Left lobe of liver (tissue), 2 donors: Measurements from ENCODE around the gene PKM. TPM values are rescaled to one million over a fixed set of nuclear protein-coding genes. Genes with fewer than 3 reads are reported as not detected.
"Not testable (repeated sequence)": the region's sequence is repeated elsewhere in the genome, so short reads cannot be mapped to it uniquely, and the experiment has no call there.

Experiments
- ATAC-seq: fragments of 200-7000 bp; cut with Tn5 transposase; one replicate; pipeline ENCODE4 v1.9.1; 2020; ENCODE audit warnings: mild to moderate bottlenecking, moderate library complexity
- DNase-seq: peaks from one replicate; pipeline ENCODE4 v3.0.0-alpha.2; 2020; ENCODE audit warnings: low spot score
- total RNA-seq: library from RNA; stranded (reverse); gene quantifications from one replicate; pipeline ENCODE4 v1.2.1, GENCODE V29; 2021
- donor health status: DM: no; HTN: no; CAD: no; lungs with moderate emphysema.
- donor health status: DM: no; HTN: yes; CAD: no.

PKM gene
- total RNA-seq, 1 donor from 2014 or later: 31.0 TPM

DNA sequence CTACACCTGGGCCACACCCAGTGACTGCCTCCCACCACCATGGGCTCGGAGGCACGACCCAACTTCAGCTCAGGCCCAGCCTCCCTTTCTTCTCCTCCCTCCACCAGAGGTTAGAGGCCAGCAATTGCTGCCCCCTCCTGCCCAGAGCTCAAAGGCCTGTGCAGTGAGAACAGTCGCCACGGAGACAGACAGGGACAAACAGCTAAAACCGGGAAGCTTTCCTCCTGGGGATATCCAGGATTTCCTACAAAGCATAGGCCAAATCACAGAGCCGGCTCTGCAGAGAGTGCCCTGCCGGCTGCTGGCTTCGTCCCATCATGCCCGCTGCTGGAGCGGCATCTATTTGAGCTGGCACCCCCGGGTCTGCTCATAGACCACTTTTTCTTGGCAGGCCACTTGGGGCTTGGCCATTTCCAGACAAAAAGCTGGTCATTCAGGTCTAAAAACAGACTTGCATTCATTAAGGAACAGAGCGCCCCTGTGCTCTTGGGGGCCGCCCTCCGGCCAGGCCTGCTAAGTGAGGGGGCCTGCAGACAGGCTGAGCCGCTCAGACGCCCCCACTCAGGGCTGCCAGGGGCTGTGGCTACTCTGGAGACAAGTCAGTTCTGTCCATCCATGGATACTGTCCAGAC, 50.9 kb downstream of the PKM start:
- no peak for ATAC-seq
- no peak for DNase-seq

DNA sequence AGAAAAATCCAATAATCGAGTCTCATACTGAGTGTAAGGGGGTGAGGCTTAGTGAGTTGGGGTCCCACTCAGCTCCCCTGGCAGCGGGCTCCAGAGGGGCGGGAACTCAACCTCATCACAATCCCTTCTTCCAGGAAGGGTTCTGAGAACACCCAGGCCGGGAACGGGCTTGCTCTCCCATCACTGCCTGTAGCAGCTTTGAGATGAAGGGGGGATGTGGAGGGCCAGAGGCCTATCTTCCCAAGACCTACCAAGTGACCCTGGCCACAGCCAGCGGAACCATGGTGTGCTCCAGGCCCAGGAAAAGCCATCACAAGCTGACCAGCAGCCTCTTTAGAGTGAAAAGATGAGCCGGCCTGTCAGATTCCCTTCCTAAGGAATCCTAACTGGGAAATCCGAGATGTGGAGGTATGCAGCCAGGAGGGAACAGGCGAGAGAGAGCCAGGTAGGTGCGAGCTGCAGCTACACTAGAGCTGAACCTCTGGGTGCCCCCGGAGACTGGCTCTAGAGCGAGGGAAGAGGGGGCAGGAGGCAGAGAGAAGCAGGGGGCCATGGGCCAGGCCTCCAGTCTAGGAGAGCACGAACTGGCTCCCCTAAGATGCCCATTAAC, 51.9 kb downstream of the PKM start:
- no peak for ATAC-seq
- DNase-seq: no peak

DNA sequence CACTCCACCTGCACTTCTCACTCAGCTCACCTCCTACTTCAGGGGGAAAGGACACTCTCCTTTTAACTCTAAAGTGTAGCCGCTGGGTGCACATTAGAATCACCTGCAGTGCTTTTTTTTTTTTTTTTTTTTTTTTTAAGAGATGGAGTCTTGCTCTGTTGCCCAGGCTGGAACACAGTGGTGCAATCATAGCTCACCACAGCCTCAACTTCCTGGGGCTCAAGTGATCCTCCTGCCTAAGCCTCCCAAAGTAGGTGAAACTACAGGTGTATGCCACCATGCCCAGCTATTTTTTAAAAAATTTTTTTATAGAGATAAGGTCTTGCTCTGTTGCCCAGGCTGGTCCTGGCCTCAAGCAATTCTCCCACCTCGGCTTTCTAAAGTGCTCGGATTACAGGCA, 54.2 kb downstream of the PKM start:
- ATAC-seq (no peak), DNase-seq (no peak)

DNA sequence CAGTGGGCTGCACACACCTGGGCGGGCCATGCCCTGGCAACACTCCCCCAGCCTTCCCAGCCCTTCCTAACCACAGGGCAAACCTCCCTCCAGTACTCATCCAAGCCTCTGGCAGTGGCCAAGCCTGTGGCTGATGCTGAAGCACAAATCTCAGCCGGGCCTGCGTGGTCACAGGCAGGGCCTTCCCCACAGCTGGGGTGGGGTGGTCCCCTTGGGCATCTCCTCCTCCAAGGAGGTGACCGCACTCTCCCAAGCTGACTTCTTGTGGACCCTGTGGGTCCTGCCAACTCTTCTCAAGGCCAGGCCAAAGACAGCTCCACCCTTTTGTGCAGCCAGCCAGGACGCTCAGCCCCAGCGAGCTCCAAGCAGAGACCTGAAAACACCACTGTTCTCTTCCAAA, 54.8 kb downstream of the PKM start:
- DNase-seq (no peak), ATAC-seq (no peak)

DNA sequence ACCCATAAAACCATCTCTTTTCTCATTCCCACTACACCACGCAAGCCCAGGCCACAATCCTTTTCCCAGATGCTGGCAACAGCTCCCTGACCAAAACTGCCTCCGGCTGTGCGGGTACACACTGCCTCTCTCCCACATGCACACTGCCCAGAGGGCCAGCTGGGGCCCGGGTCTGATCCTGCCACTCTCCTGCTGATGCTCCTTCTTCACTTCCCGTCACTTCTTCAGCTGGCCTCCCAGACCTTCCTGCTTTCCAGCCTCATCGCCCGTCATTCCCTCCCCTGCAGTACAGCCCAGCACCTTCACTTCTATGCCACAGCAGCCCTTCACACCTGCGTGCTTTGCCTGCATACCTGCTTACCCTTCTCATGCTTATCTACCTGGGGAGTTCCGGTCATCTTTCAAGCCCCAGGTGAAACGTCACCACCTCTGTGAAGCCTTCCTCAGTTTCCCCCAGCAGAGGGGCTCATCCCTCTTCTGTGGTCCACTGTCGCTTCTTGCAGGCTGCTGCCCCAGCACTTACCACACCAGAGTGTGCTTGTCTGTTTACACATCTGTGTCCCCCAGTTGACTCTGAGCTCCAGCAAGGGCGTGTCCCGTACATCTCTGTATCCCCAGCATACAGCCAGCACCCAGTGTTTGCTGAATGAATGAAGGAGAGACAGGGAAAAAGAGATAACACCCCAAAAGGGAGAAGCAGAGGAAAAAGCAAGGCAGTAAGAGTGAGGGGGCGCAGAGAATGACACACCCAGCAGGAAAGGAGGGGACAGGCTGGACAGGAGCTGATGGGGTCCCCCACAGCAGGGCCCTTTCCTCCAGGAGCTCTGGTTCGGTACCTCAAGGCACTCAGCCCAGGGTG, 55.6 kb downstream of the PKM start:
- no peak for DNase-seq
- ATAC-seq: no peak

DNA sequence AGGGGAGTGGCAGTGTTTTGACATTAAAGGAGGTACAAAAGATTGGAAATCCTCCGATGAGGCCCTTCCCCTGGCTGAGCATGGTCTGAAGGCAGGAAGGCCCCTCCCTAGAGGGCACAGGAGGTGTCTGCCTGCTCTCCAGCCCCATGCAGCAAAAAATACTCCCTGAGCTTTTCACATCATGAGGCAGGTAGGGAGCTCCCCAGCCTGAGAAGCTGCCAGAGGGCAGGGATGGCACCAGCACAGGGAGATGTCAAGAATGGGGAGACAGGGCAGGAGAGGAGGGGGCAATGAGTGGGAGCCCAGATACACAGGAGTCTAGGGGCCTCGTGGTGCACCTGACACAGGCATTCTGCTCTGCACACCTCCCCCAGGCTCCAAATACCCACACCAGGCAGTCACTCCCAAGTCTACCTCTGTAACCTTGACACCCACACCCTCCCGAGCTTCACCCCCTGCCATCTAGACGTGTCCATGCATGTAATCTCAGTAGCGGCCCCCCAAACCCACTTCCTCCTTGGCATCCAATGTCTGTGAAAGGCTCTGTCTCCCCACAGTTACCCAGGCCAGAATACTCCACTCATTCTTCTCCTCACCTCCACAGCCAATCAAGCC, 56.3 kb downstream of the PKM start:
- ATAC-seq: no peak
- no peak for DNase-seq

DNA sequence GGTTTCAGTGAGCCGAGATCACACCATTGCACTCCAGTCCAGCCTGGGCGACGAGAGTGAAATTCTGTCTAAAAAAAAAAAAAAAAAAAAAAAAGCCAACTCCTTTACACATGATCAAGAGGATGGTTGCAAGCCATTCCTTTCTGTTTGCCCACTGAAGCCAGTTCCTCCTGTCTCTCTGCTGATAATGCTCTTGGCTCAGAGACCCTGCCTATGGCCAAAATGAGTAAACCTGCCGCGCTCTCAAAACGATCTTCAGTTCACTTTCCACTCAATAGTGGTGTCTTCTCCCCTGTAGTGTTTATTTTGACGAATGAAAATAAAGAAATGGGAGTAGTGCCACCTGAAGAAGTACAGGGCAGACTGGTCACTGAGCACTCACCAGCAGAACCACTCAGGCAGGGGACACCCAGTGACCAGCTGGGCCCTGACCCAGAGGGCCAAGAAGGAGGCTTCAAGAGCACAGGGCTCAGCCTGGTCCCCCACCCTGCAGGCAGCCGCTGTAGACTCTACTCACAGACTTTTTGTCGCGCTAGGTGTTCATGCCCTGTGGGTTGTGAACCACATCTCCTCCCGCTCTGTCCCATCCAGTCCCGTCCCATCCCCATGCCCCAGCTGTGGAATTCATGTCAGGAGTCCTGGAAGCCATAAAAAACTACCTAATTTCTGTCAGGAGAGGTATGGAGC, 57.0 kb downstream of the PKM start:
- DNase-seq: no peak
- no peak for ATAC-seq

DNA sequence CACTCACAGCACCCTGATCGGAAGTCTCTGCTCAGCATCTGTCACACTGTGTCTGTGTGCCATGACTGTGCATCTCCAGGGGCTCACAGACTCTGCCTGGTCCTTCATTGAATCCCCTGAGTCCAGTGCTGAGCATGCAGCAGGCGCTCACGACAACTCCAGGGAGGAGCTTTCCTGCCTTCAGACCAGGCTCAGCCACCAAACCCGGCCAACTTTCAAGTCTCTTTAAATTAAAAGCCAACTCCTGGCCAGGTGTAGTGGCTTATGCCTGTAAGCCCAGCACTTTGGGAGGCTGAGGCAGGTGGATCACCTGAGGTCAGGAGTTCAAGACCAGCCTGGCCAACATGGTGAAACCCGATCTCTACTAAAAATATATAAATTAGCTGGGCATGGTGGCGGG, 57.6 kb downstream of the PKM start:
- DNase-seq (no peak), ATAC-seq (no peak)

DNA sequence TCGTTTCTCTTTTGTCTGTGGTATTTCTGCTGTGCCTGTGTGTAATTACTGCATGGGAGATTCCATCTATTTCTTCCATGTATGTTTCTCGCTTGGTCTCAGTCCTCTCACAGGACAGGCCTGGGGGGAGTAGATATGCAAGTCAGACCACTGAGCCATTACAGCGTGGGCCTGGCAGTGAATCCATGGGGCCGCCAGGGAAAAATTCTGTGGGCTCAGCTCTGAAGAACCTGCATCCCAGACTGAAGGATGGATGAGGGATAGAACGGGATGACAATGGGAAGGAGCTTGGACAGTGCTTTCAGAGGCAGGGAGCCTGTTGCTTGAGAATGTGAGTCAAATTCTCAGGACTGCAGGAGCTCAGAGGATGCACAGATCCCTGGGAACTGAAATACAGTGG, 58.2 kb downstream of the PKM start:
- no peak for ATAC-seq
- DNase-seq: no peak

DNA sequence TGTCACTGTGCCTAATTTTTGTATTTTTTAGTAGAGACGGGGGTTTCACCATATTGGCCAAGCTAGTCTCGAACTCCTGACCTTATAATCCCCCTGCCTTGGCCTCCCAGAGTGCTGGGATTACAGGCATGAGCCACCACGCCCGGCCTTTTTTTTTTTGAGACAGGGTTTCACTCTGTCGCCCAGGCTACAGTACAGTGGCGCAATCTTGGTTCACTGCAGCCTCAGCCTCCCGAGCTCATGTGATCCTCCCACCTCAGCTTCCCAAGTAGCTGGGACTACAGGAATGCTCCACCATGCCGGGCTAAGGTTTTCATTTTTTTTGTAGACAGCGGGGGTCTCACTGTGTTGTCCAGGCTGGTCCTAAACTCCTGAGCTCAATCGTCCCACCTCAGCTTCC, 59.0 kb downstream of the PKM start:
- not testable (repeated sequence) for DNase-seq, ATAC-seq

DNA sequence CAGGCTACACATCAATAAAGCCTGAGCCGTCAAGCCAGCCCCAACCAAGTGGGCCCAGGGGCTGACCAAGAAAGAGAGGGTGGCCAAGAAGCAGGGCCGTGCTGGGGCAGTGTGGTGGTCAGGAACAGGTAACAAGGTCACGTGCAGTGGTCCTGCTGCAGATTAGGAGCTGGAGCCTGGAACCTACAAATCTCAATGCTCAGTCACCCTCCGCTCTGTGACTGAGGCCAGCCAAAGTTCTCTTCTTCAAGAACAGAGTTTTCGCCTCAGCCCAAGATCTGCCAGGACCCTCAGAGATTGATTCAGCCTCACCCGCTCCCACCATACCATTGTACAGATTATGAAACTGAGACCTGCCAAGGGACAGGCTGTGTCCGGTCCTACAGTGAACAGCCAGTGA, 60.3 kb downstream of the PKM start:
- no peak for DNase-seq
- ATAC-seq: no peak

DNA sequence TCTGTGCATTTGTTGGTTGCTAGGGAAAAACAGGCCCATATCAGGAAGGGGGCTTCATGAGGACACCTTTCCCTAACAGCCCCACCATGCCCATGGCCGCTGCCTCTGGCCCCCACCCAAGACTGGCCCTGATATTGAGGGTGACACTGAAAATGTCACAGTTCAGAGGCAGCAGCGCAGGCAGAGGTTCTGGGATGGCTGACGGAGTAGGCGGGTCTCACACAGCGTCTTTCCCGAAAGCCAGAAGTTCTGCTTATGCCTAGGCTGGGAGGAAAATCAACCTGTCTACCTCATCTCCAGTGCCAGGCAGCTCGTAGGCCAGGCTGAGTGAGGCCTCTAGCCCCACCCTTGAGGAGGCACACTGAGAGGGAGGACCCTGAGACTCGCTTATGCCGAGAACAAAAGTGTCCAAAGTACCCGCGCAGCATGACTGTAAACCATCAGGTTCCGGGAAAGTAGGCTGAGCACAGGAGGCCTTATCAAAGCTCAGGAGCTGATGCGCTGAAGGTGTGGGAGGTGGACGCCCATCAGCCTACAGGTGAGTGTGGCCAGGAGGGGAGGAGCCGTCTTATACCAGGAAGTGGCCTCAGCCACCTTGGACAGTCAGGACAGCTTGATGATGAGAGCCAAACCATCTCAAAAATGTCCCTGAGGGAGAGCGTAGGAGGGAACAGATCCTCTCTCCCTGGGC, 60.9 kb downstream of the PKM start:
- no peak for ATAC-seq
- no peak for DNase-seq

DNA sequence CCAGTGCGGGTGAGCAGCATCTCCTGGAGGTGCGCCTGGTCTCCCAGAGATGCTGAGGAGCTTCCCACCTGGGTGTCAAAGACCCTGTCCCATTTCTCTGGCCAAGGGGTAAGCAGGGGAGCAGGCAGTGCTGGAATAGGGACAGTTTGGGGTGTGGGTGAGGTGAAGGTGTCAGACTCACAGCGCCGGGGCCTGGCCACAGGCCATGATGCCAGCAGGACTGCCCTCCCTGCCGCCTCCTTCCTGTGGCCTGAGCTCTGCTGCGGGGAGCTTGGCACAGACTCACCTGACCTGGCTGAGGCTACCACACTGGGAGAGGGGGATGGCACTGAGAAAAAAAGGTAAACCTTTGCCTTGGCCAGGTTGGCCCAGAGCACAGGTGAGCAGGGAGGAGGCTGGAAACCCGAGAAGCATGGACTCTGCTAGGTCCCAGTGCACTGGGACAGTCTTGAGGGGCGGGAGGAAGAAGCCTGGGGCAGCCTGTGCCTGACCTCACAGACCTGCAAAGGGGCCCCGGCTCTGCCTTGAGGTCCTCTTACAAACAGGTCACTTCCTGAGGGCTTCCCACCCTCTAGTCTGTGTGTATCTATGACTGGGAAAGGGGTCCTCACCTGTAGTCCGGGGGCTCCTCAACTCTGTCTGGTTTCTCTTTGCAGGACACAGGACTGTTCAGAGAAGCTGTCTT, 61.6 kb downstream of the PKM start:
- no peak for ATAC-seq
- DNase-seq: no peak

DNA sequence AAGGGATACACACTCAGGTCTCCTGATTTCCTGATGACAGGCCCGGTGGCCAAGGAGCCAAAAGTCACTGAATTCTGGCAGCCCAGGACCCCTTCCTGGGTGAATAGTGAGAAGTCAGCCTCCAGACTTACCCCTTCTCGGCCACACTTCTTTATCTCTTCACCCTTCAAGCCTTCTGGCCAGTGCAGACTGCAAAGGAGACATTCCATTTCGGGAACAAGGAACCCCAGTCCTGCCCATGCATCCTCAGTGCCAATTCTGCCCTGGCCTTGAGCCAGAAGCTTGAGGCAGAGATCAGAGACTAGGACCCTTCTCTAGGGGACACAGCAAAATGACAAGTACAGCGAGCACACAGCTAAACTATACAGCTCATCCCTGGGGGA, 62.2 kb downstream of the PKM start:
- ATAC-seq: no peak
- no peak for DNase-seq

DNA sequence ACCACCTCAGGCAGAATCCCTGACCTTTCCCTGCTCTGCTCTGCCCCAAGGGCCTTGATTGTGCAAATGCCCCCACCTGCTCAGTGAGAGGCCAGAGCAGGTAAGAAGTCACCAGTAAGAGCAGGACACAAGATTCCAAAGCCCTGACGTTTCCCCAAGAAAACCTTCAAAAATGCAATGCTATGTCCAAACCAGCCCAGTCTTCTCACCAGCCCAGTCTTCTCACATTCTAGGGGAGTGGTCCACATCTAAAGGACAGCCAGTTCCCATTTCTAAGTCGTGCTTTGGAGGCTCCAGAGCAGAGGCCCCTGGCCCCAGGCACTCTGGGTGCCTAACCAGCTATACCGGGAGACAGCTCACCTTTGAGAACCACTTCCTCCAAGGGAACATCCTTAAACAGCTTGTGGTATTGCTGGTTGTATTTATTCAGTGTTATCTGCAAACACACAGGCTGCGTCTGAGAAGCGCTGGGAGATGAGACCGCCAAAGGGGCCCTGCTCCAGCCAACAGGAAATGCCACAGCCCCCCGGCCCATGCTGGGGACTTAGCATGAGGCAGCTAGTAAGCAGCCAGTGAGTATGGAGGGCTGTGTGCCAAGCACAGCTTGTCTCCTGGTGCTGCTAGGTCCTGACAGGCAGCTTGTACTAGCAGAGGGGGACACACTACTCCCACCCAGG, 62.7 kb downstream of the PKM start:
- DNase-seq (no peak), ATAC-seq (no peak)

DNA sequence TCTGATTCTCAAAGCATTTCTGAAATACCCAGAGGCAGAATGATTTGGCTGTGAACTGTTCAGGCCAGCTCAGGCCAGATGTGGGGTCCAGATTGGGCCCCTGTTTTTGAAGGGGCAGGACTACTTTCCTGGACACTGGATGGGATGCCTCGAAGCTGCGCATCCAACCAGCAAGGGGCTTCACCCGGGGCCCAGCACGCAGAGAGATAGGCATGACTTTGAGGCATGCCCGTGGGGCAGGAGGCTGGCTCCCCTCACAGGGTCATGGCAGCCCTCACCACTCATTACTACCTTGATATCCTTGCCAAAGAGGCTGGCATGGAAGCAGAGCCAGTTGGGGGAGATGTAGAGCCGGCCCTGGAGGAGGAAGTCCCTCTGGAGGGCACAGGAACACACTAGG, 63.5 kb downstream of the PKM start:
- ATAC-seq (no peak), DNase-seq (no peak)

DNA sequence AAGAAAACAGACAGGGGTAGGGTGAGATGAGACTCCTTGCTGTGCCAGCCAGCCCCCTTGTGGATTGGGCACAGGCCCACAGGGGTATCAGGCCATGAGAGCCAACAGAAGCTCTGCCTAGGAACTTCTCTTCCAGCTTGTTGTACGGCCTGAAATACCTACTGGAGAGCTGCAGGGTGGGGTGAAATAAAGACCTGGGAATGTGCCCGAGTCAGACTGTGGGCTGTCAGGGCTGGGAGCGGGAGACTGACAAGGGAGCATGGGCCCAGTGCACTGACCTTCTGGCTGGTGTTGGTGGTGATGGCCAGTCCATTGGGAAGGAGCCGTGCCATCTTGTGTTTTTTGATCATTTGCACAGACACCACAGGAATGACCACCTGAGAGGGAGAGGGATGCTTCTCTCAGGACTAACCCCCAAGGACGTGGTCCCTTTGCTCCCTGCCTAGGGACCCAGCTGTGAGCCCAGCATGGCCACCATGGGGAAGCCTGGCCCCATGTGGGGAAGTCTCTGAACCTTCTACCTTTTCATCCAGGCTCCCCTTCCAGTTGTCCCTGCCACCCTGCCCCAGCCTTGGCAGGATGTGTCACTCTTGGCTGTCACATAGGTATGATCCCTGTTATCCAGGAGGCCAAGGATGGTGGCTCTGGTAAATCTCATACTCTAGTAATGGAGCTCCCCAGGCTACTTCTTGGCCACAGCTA, 64.1 kb downstream of the PKM start:
- DNase-seq (no peak), ATAC-seq (no peak)

DNA sequence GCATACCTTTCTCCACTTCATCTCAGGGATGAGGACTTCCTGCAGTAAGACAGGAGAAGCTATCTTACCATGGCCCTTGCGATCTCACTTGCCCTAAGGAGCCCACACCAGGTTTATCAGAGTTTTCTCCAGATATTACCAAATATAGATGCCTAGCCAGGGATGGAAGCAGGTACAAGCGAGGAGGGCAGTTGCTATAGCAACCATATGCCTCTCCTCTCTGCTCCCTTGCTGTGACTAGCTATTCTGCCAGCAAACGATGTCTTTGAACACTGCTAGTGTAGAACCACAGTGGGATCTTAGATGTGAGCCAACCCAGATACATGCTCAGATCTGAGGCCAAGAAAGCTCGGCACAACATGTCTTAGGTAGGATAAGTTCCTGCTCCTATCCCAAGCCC, 67.3 kb downstream of the PKM start:
- DNase-seq: no peak
- ATAC-seq: no peak

DNA sequence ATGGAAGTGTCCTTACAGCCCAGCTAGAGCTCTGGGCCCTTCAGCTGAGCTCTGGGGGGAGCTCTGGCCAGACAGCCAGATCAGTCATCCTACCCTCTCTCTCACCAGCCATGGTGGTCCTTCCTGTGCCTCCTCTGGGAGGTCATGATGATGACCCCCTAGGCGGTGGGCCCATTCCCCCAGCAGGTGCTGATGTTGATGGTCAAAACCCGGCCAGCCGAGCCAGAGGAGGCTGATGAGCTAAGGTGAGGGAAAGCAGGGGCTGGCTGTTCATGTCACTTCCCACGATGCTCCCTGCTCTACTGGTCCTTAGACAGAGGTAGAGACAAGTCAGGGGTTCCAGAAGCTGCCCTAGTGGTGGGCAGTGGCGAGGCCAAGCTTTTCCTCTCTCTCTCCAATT, 68.4 kb downstream of the PKM start:
- DNase-seq (no peak), ATAC-seq (no peak)
